GM12873 (cell line): ENCODE data around the gene FOXA1.

Source experiments
- TF ChIP-seq, protein P1 (sequence below): IDR thresholded peaks from 2 replicates; pipeline ENCODE4 v1.5.1; 2012; ENCODE audit warnings: low read depth, mild to moderate bottlenecking, moderate library complexity, low read length, control low read depth; ENCODE audit not compliant: insufficient read depth; ENCODE audit errors: missing control alignments

Gene FOXA1

DNA sequence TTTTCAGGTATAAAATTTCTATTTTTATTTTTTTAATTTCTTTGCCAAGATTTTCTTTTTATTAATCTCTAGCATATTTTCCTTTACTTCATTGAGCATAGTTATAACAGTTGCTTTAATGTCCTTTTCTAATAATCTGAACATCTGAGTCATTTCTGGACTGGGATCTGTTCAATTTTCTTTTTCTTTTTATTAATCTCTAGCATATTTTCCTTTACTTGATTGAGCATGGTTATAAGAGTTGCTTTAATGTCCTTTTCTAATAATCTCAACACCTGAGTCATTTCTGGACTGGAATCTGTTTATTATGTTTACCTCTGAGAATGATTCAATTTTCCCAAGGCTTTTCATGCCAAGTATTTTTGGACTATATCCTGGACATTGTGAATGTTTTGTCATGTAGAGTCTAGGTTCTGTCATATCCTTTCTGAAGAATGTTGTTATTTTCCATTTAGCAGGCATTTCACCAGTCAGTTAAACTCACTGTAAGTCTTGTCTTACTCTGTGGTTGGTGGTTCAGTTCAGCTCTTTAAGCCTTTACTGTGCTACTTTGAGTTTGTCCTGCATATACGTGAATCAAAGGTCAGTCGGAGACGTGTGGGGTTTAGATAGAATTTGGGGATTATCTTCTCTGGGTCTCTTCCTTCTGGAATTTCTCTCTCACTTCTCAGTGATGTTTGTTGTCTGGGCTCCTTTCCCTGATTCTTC is 20.7 kb upstream of the FOXA1 start:
- TF ChIP-seq, protein P1, sequence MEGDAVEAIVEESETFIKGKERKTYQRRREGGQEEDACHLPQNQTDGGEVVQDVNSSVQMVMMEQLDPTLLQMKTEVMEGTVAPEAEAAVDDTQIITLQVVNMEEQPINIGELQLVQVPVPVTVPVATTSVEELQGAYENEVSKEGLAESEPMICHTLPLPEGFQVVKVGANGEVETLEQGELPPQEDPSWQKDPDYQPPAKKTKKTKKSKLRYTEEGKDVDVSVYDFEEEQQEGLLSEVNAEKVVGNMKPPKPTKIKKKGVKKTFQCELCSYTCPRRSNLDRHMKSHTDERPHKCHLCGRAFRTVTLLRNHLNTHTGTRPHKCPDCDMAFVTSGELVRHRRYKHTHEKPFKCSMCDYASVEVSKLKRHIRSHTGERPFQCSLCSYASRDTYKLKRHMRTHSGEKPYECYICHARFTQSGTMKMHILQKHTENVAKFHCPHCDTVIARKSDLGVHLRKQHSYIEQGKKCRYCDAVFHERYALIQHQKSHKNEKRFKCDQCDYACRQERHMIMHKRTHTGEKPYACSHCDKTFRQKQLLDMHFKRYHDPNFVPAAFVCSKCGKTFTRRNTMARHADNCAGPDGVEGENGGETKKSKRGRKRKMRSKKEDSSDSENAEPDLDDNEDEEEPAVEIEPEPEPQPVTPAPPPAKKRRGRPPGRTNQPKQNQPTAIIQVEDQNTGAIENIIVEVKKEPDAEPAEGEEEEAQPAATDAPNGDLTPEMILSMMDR = no peak

DNA sequence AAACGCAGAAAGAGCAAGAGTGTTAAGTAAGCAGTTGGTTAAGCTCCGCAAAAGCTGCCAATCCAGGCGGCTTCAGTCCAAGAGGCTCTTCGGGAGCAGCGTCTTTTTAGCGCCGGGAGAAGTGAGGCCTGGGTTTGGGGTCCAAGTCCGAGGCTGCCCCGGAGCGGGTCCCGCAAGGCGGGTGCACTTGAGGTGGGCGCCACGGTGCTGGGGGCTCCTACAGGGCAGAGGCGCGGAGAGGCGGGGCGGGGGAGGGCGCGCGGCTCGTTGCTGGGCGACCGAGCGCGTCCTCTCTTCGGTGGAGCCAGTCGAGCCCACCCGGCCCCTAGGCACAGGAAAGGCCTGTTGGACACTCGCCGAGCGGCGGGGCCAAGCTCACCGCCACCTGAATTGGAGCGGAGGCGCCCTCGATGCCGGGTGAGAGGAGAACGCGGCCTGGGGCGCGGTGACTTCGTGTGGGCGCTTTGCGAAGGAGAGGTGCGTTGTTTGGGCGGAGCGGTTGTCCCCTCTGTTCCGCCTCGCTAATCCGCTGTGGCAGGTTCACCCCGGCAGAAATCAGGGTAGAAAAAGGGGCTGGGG is 16.0 kb upstream of the FOXA1 start:
- TF ChIP-seq, protein P1 = no peak

DNA sequence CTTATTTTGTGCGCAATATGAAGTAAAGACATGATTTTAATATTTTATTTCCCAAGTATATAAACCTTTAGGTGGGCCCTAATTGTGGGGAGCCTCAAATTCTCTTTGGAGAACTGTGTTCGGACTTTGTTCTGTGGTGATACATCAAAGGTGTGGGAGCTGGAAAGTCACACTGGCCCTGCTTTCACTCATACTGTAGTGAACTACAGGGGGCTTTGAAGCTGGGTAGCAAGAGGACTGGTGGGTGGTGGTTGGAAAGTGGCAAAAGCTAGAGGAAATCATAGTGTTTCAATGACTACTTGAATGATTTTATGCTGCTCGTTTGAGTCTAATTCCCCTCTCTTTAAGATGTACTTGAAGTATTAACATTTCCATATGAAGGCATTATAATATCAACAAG is 13.6 kb upstream of the FOXA1 start:
- TF ChIP-seq, protein P1 = no peak

DNA sequence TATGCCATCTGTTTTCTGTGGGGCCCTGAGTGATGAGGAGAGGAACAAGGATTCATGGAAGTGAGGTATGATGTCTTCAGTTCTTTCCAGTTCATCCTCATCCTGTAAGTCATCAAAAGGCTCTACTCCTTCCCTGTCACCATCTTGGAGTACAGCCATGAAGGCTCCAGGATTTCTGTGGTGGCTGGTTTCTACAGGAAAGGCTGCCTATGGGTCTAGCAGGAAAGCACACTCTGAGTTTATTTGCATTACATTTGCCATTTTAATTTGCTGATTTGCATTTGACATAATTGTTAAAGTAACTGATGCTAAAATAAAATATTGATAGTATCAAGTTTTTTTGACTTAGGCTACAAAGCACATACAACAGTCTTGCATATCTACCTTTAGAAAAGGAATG is 11.6 kb upstream of the FOXA1 start:
- TF ChIP-seq, protein P1 = no peak

DNA sequence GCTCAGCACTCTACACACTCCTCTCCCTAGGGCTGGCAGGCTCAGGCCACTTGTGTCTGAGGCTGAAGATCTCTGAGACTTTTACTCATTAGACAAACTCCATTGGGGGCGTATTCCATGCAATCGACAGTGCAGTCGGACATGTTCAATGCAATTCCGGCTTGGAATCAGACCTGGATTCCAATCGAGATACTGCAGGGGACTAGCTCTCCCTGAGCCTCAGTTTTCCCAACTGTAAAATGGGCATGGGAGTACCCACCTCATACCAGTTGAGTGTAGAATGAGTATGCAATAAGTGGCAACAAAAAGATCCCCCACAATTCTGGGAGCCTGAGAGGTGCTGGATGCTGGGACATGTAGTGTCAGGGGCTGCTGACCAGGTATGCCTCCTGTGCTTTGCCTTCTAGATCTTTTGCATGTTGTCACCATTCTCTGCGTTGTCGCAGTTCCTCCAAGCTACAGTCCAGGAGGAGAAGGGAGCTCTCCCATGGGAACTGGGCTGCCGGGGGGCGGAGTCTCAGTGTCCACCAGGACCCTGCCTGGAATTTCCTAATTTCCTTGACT is 8.7 kb upstream of the FOXA1 start:
- TF ChIP-seq, protein P1 = no peak

DNA sequence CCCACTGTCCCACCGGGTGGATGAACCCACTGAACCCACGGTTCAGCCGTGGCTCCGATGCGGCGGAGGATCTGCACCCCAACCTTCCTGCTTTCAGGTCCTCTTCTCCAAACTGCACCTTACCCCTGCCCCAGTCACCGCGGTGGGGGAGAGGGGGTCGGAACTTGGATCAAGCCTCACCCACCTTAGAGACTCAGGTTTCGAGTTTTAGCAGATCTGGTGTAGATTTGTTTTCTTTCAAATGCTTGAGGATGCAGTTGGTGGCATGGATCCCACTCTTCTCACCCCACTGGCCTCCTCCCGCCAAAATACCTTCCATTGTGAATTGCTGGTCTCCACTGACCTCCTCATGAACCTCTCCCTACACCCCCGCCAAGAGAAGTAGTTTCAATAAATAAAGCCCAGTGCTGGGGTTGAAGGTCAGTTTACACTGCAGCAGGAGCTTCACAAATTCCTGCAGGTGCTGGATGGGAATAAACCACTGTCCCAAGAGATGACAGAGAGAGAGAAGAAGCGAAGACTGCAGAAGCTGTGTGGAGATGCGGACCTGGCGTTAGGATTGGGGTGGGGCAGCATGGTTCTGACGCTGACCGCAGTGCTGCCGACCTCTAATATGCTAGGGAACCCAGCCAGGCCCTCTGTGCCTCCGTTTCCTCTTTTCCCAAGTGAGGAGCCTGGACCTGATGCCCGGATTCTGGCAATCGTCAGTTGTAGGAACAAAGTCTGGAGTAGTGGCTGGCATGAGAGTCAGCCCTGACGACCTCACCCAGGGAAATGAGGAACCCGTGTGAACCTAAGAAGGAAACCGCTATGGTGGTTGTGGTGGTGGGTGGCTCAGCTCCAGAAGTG is 7.8 kb upstream of the FOXA1 start:
- TF ChIP-seq, protein P1 = no peak

DNA sequence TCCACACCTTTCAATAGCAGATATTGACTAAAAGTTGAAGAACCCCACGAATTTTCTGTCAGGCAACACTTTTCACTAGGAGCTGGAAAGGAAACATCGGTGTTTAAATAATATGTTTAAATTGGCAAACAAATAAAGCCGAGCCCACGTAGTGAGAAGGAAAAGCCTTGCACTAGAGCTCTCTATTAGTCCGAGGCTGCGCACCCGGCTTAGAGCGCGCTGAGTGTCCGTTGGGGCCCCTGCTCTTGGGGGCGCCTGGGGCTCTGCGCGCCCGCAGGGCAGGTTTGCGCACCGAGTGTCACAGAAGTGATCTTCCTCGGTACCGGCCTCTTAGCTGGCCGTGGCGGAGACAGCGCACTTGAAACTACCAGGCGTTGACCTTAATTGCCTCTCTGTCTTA is 6.8 kb upstream of the FOXA1 start:
- TF ChIP-seq, protein P1 = no peak
